Measurements from ENCODE around the gene MACROD2.

GRCh38 chr20:14829906-14830305, 834.6 kb downstream of the MACROD2 start:
- TF ChIP-seq CTCF (IDR thresholded peaks at IDR 0.05) = no peak
- no peak for TF ChIP-seq POLR2A (IDR thresholded peaks at IDR 0.05)

All from uterus (tissue), 2 donors.